NCI-H774 (cell line): Measurements from ENCODE around the gene ERO1B.
"Not testable (repeated sequence)": the region's sequence is repeated elsewhere in the genome, so short reads cannot be mapped to it uniquely, and the experiment has no call there.

Source experiments
- DNase-seq: peaks from one replicate; lab custom pipeline; 2025; lab: John Stamatoyannopoulos, UW

Gene ERO1B

GRCh38 chr1:236188084-236188483 is 93.7 kb downstream of the ERO1B start:
- DNase-seq = not testable (repeated sequence)

GRCh38 chr1:236186471-236186870 is 95.3 kb downstream of the ERO1B start:
- DNase-seq = not testable (repeated sequence)

- no peak for DNase-seq
Measured at GRCh38 chr1:236185687-236186086, 96.1 kb downstream of the ERO1B start.

- DNase-seq = no peak
Measured at GRCh38 chr1:236181059-236181458, 100.7 kb downstream of the ERO1B start.

GRCh38 chr1:236179634-236180033 is 102.1 kb downstream of the ERO1B start:
- no peak for DNase-seq

- no peak for DNase-seq
Measured at GRCh38 chr1:236176337-236177336, 105.1 kb downstream of the ERO1B start.

- no peak for DNase-seq
Measured at GRCh38 chr1:236175642-236176336, 106.0 kb downstream of the ERO1B start.

GRCh38 chr1:236173174-236173767 is 108.5 kb downstream of the ERO1B start:
- no peak for DNase-seq

GRCh38 chr1:236172041-236172579 is 109.6 kb downstream of the ERO1B start:
- no peak for DNase-seq

- DNase-seq = peak; percentile 42
Measured at GRCh38 chr1:236168716-236169429, 112.9 kb downstream of the ERO1B start.

GRCh38 chr1:236167578-236167977 is 114.2 kb downstream of the ERO1B start:
- no peak for DNase-seq

- no peak for DNase-seq
Measured at GRCh38 chr1:236167154-236167553, 114.6 kb downstream of the ERO1B start.

- no peak for DNase-seq
Measured at GRCh38 chr1:236166041-236166440, 115.7 kb downstream of the ERO1B start.
